ENCODE data around the gene DEPDC7. TPM values are rescaled to one million over a fixed set of nuclear protein-coding genes. Genes with fewer than 3 reads are reported as not detected.

DEPDC7 gene
- total and polyA plus RNA-seq, 2 of the 4 experiments (the other 2 are of a cell fraction), result 7.4 to 9.7 TPM

DNA sequence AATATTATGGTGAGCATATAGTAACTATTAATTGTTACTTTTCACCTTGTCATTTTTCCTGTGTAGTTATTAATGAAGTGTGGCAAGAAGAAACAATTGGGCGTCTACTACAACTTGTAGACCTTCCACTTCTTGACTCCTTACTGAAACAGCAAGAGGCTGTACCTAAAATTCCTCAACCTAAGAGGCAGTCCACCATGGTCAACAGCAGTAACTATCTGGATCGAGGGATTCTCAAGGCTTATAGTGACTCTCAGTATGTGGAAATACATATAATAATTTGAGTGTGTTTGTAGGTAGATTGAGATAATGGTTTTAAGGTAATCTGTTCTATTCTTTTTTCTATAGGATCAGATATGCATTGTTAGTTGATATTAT is 12.8 kb downstream of the DEPDC7 start:
- H3K4me2 ChIP-seq (ENCODE audit: low read depth, low read length), result peak overlapping the region; percentile 88
- H2BK120ac ChIP-seq (ENCODE audit: low read depth, low read length), result peak overlapping the region; percentile 64
- in situ Hi-C loops (cut with MboI; ENCODE audit: low sequenced_read_pairs), result no loop called here
- intact Hi-C loops (cut with micrococcal nuclease), result no loop called here
- H3K56ac ChIP-seq (ENCODE audit: extremely low read depth, insufficient read depth, low read length), result no peak overlapping the region; the same call in 1 of the 2 replicates
- no peak overlapping the region for H2AFZ ChIP-seq (replicated peaks; ENCODE audit: low read length, poor library complexity)
- TF ChIP-seq MXI1 (IDR thresholded peaks at IDR 0.05; ENCODE audit: borderline replicate concordance, low read depth, low read length) (no peak), CEBPB (IDR thresholded peaks at IDR 0.05; ENCODE audit: low read depth, low read length) (no peak), SMC3 (IDR thresholded peaks at IDR 0.05; ENCODE audit: low read depth, low read length) (no peak), CHD1 (IDR thresholded peaks at IDR 0.05; ENCODE audit: low read depth, low read length) (no peak), RFX5 (IDR thresholded peaks at IDR 0.05; ENCODE audit: low read depth, low read length) (no peak), CTCF (conservative IDR thresholded peaks at IDR 0.05; ENCODE audit: low read depth, low read length) (no peak), BHLHE40 (IDR thresholded peaks at IDR 0.05; ENCODE audit: low read depth, low read length) (no peak), ELK1 (IDR thresholded peaks at IDR 0.05; ENCODE audit: borderline replicate concordance, low read depth, low read length) (no peak), FOS (IDR thresholded peaks at IDR 0.05; ENCODE audit: low read depth, low read length) (no peak), MAFK (IDR thresholded peaks at IDR 0.05; ENCODE audit: low read depth, low read length) (no peak), MAZ (IDR thresholded peaks at IDR 0.05; ENCODE audit: borderline replicate concordance, low read depth, low read length) (no peak), RCOR1 (IDR thresholded peaks at IDR 0.05; ENCODE audit: insufficient replicate concordance, low read length) (no peak), POLR2A (IDR thresholded peaks at IDR 0.05; ENCODE audit: low read depth, low read length) (no peak), NFE2L2 (IDR thresholded peaks at IDR 0.05; ENCODE audit: low read depth, low read length) (no peak), RAD21 (IDR thresholded peaks at IDR 0.05; ENCODE audit: low read length) (no peak)
- TF ChIP-seq, protein P1, sequence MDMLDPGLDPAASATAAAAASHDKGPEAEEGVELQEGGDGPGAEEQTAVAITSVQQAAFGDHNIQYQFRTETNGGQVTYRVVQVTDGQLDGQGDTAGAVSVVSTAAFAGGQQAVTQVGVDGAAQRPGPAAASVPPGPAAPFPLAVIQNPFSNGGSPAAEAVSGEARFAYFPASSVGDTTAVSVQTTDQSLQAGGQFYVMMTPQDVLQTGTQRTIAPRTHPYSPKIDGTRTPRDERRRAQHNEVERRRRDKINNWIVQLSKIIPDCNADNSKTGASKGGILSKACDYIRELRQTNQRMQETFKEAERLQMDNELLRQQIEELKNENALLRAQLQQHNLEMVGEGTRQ (IDR thresholded peaks at IDR 0.05; ENCODE audit: low read depth, low read length), result no peak
- peak overlapping the region; percentile 62; the same call in 1 of the 2 replicates for H3K23ac ChIP-seq (ENCODE audit: low read depth, low read length)
- peak overlapping the region; percentile 49; the same call in 1 of the 2 replicates for H2AK5ac ChIP-seq (ENCODE audit: low read depth, low read length)
- ATAC-seq (ENCODE audit: low read depth) (peak; percentile 55), DNase-seq (no peak)
- H4K20me1 ChIP-seq (ENCODE audit: insufficient read depth, low read length), result peaks cover 3% of the 10 kb centered on the region; the same call in 1 of the 2 replicates
- no peaks in the 10 kb centered on the region for H3K9me1 ChIP-seq (ENCODE audit: insufficient read depth, low read length)
- peak overlapping the region; percentile 63; the same call in 1 of the 3 replicates for H2BK15ac ChIP-seq (ENCODE audit: low read depth, low read length)
- peak overlapping the region; percentile 79 for H3K4ac ChIP-seq (ENCODE audit: low read depth, low read length)
- H3K36me3 ChIP-seq (ENCODE audit: control insufficient read depth, insufficient read depth, low read length), result no peaks in the 10 kb centered on the region
- H3K4me1 ChIP-seq (ENCODE audit: control insufficient read depth, insufficient read depth, low read length), result peaks cover 4% of the 10 kb centered on the region
- H3K9ac ChIP-seq (ENCODE audit: low read depth, low read length), result no peak overlapping the region
- POLR2A ChIA-PET (ENCODE audit: unreplicated experiment), result no interaction called here
- peak overlapping the region; percentile 87 for H3K14ac ChIP-seq (replicated peaks; ENCODE audit: low read depth, low read length)
- CTCF ChIA-PET, result interaction anchor here (1.1 kb wide), 1 partner anchor 37 kb away, joined by 3 read pairs; no protein-coding TSS in a partner anchor
- WGBS, 2 experiments (ENCODE audit: extremely low coverage in 2 of 2, insufficient read length in 1 of 2), result no CpG with 5 or more reads among the region's 2 CpGs
- H4K8ac ChIP-seq (ENCODE audit: low read depth in 2 of 2, low read length in 2 of 2), result peak overlapping the region in 1 of 2 experiments; percentile 24; a peak in 1 of 4 replicates
- H3K79me1 ChIP-seq (ENCODE audit: low read depth in 1 of 2, low read length in 2 of 2), result peaks cover 10% of the 10 kb centered on the region in 2 experiments; a peak in 3 of 4 replicates
- peak overlapping the region; percentile 86 for H2BK5ac ChIP-seq (ENCODE audit: low read depth, low read length, poor library complexity, severe bottlenecking)
- dilution Hi-C loops (cut with HindIII; ENCODE audit: low sequenced_read_pairs, unreplicated experiment), result no loop called here
- H3K18ac ChIP-seq (ENCODE audit: low read depth, low read length), result peak overlapping the region; percentile 20; the same call in 1 of the 2 replicates
- no peak overlapping the region for H2AK9ac ChIP-seq (replicated peaks; ENCODE audit: low read depth, low read length, poor library complexity)
- H3K27ac ChIP-seq (ENCODE audit: insufficient read depth, low read length), result peak overlapping the region; percentile 25; the same call in 1 of the 2 replicates
- no peak overlapping the region for H3K4me3 ChIP-seq (ENCODE audit: insufficient read depth, low read depth, low read length)
- no peaks in the 10 kb centered on the region for H3K27me3 ChIP-seq (ENCODE audit: control insufficient read depth, insufficient read depth, low read length)
- no peak overlapping the region for H4K5ac ChIP-seq (ENCODE audit: low read depth, low read length)
- H4K91ac ChIP-seq (ENCODE audit: insufficient read depth, low read depth, low read length), result peak overlapping the region; percentile 45; the same call in 1 of the 2 replicates
- peak overlapping the region; percentile 63 for H2BK20ac ChIP-seq (ENCODE audit: low read depth, low read length)
- BruUV-seq (replicated peaks), result no TSS peak
- H3K9me3 ChIP-seq (ENCODE audit: control insufficient read depth, insufficient read depth, low read length), result no peaks in the 10 kb centered on the region

Measured in IMR-90 (cell line).